HG03103 (cell line): ENCODE data around the gene CIAO3.

Experiments
- ATAC-seq: cut with Tn5 transposase; IDR thresholded peaks from one replicate; pipeline ENCODE4 v1.9.1; 2021; ENCODE audit warnings: low read depth; ENCODE audit not compliant: unreplicated experiment

Gene CIAO3

DNA sequence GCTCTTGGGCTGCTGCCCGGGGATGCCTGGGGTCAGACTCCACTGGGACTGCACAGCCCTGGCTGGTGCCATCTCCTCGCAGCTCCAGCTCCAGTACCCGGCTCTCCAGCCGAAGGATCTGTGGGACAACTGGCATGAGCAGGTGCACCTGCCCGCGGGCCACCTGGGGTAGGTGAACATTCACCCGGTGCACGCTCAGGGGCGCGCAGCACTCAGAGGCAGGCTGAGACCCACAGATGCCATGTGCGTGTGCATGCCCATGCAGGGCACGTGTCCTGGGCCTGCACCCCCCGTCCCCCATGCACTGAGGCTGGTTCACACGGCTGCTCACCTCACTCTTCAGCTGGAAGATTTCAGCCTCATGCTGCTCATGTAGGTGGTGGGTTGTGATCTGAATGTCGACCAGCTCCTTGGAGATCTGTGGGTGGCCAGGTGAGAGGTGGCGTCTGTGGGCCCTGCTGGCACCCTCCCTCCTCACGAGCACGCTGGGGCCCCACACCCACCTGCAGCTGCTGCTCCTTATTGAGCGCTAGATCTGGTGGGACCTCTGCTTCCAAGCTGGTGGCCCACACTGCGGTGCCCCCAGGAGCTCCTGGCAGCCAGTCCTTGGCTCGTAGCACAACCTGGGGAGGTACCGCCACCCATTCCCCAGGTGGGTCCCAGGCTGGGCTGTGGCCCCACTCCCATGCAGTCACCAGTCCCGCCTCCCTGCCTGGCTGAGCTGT, 15.2 kb downstream of the CIAO3 start:
- no peak for ATAC-seq

DNA sequence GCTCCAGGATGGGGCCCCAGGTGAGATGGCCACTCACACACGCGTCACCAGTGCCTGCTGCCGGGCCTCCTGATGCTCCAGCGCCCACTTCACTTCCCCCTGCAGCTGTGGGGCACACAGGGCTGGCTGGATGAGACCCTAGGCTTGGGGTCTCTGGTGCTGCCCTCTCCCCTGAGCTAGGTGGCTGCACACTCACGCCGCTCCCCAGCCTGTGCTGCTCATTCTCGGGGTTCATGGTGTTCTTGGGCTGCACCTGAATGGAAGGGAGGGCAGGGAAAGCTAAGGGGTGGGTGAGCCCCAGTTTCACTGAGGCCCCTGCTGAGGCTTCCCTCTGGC, 15.8 kb downstream of the CIAO3 start:
- no peak for ATAC-seq

DNA sequence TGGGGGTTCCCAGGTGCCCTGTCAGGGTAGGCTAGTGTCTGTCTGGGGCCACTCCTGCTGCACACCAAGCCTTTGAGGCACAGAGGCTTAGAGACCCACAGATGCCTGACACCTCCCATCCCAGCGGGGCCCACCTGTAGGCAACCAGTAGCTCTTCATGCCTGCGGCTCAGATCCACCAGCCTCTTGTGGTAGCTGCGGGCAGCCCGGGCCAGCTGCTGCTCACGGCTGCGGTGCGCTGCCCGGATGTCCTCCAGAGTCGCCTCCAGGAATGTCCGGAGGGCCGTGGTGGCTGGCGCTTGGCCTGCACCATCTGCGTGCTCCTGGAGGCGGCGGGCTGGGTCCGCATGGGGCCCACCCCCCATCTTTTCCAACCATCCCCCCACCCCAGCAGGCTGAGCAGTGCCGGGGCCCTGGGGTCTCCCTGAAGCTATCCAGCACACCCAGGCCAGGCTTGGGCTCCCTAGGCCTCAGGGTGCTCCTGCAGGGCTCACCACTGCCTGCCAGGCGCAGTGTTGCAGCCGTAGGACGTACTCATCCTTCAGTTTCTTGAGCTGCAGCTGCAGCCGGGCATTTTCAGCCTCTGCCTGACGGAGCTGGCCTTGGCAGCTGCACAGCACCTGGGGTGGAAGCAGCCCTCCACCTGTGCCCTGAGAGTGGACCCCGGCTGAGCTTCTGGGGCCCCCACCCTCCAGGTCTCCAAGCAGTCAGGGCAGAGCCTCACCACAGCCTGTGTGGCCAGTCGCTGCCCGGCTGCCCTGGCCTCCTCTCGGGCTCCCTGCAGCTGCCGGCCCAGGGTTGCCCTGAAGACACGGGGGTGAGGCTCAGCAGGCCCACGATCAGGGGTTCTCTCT, 16.4 kb downstream of the CIAO3 start:
- ATAC-seq = no peak

DNA sequence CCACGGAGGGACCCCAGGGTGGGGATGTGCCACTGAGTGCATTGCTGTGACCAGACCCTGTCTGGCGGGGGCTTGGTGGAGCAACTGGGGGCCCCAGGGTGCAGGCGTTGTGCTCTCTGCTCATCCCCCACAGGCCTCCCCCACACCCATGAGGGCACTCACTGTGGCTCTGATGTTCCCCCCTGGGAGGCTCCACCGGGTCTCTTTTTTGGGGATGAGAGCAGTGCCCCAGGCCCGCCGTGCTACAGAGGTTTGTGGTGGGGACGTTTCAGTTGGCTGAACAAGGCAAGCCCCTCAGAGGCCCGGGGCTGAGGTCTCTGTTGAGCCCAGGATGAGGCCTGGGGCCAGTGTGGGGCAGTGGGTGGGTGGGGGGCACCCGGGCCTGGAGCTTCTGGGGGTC, 17.1 kb downstream of the CIAO3 start:
- ATAC-seq = no peak

DNA sequence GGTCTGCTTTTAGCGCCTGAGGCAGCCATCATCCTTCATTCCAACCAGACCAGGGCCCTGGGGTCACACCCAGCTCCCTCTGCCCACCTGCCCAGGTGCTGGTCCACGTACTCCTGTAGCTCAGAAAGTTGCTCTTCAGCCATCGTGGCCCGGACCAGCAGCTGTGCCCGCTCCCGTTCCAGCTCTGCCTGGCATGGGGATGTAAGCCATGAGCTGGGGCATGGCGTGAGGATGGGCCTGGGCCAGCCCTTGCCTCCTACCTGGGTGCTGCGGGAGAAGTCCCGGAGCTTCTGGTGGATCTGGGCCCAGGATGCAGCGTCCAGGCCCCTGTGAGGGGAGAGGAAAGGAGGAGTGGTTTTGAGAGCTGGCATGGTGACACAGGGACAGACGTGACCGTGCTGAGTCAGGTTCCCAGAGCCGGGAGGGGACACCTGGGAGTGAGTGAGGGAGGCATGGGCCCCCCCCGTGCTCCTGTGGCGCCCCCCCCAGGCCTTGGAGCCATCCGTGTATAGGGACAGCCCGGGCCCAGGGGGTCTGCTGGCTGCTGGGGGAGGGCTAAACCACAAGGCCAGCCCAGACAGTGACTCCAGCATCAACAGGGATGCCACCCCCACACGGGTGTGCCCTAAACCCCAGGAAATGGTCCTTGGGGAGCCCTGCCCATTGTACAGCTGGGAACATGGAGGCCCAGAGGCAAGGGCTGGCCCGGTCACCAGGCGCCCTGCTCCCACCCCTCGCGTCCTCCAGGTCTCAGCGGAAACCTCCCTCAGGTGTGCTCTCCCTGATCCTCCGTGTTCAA, 17.8 kb downstream of the CIAO3 start:
- ATAC-seq = no peak

DNA sequence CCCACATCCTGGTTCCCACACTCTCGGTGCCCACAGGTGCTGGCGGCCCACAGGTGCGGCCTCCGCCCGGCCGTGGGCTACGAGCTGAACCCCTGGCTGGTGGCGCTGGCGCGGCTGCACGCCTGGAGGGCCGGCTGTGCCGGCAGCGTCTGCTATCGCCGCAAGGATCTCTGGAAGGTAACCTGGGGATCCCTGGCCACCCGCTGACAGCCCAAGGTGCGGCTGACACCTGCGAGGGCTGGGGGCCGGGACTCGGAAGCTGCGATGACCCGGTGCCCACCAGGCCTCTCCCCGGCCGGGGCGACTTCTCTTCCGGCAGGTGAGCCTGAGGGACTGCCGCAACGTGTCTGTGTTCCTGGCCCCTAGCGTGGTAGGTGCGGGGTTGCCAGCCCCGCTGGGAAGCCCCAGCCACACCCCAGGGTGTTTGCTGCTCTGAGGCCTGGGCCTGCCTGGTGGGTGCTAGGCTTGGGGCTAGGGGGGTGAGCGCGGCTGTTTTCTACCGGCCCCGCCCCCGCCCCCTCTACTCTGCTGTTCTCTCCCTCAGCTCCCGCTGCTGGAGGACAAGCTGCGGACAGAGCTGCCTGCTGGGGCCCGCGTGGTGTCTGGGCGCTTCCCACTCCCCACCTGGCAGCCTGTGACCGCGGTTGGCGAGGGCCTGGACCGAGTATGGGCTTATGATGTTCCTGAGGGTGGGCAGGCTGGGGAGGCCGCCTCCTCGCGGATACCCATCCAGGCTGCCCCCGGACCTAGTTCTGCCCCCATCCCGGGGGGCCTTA, 18.8 kb downstream of the CIAO3 start:
- ATAC-seq = no peak

DNA sequence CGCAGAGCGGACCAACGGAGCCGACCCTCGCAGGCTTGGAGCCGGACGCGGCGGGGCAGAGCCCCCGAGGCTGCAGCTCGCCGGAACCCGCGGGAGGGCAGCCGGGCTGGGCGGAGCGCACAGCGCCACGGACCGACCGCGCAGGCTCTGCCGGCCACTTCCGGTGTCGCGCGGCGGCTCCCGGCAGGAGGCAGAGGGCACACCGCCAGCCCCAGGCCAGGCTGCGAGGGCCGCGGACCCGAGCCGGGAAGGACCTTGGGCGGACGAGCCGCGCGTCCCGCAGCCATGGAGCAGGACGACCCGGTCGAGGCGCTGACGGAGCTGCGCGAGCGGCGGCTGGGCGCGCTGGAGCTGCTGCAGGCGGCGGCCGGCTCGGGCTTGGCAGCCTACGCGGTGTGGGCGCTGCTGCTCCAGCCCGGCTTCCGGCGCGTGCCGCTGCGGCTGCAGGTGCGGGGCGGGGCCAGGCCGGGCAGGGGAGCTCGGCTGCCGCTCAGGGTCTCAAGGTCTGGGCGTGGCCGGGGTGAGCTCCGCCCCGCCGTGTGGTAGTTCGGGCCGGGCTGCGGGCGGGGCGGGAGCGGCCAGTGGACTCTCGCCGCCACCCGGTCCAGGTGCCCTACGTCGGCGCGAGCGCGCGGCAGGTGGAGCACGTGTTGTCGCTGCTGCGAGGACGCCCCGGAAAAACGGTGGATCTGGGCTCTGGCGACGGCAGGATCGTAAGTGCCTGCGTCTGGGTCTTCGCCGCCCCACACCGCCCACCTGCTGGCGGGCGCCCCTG, 19.6 kb downstream of the CIAO3 start, which contains the start of gene ANTKMT:
Gene ANTKMT, plus strand, starts transcription at position 157 of the 775 bp plus-strand sequence. Its CDS starts 129 bp downstream, at position 286.
- peak; percentile 54 for ATAC-seq

DNA sequence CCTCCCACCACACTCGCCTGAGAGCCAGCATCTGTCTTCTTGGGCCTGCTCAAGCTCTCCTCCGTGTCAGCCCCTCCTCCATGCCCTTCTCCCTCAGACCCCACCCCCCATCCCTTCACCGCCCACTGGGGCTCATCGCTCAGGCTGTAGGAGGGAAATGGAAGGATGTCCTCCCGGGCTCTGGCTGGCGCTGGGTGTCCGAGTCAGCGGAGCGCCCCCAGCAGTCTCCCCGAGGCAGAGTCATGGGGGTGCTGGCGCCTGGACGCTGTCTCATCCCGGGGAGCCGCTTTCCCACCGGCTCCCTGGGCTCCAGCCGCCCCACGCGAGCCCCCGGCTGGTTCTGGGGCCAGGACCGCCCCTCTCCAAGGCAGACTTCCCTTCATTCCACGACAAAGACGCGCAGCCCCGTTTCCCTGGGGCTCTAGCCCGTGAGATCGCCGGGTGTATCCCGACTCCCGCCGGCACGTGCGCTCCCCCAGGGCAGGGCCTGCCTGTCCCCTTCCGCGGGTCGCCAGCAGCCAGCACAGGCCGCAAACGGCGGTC, 20.3 kb downstream of the CIAO3 start:
- peak; percentile 18 for ATAC-seq

DNA sequence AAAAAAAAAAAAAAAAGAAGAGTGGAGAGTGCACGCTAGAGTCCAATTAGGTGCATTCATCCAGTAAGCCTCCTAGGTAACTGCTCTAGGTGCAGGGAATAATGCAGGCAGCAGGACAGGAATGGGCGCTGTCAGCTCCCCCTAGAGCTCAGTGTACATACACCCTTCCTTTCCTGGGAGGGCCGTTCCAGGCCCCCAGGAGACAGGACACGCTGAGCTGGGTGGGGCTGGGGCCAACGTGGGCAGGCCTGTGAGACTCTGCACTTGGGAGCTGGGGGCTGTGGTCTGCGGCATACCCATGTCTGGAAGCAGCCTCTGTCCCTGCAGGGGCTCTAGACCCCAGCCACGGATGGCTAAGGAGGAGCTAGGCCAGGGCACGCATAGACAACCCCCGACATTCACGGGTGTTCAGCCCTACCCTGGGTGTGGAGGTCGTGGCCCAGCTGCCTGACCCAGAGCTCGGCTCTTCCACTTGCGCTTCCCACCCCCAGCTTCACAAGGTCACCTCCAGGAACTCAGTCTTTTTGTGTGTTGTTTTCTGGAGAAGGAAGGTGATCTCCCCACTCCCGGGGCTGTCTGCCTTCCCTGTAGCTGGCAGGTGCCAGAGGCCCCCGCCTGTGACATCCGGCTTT, 20.9 kb downstream of the CIAO3 start:
- ATAC-seq = no peak

DNA sequence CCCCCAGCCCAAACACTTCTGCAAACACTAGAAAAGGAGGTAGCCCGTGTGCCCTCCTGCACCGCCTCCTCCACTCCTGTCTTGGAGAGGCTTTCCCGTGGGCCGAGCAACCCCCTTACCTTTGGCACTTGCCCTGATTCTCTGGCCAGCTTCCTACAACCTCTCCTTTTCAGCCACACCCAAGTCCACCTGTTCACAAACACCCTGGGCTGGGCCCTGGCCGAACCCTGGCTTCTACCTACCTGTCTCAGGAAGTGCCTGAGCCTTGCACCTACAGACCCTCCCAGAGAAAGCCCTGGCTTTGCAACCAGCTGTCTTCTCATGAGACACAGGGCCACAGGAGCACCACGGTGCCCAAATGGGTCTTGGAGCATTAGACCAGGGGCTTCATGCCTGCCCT, 21.9 kb downstream of the CIAO3 start:
- ATAC-seq = no peak

DNA sequence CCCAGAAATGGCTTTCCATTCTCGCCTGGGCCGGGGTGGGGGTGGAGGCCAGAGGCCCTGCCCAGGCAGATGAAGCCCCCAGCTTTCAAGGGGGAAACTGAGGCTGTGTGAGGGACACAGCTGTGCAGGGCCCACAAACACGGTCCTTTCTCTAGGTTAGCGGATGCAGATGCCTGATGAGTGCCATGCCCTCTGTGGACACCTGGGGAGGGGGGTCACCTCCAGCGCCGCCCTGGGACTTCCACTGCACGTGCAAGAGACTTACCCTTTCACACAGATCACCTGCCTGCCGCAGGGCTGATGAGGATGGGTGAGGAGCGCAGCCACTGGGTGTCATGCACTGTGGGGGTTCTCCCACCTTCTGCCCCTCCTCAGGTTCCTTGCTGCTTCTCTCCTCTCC, 22.4 kb downstream of the CIAO3 start:
- no peak for ATAC-seq

DNA sequence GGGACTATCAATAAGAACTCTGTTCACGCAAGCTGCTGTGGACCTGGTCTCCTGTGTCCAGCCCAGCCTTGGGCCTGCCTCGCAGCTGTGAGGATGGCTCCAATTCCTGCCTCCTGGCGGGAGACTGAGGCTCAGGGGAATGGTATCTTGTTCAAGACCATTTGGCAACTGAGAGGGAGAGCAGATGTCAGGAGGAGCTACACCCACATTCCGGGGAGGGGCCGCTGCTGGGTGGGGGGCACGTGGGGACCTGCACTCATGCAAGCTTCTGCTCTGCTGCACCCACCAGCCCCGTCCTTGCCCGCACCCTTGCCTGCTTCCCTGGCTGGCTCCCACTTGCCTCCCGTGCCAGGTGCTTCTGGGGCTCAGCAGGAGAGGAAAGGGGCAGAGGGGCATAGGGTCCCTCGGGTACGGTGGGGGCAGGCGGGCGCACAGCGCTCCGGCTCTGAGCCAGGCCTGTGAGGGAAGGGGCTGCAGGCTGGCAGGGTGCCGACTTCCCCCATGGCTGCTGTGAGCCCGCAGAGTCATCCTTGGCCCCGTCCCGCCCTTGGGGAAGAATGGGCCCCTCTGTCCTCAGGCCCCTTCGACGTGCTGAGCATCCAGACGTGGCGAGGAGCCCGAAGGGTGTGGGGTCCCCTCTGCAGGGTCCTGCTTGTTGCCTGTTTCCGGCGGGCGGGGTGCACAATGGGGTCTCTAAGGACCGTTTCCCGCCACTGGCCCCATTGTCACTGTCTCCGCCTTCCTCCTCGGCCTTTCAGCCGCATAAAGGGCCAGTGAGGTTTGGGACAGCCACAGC, 23.1 kb downstream of the CIAO3 start:
- no peak for ATAC-seq

DNA sequence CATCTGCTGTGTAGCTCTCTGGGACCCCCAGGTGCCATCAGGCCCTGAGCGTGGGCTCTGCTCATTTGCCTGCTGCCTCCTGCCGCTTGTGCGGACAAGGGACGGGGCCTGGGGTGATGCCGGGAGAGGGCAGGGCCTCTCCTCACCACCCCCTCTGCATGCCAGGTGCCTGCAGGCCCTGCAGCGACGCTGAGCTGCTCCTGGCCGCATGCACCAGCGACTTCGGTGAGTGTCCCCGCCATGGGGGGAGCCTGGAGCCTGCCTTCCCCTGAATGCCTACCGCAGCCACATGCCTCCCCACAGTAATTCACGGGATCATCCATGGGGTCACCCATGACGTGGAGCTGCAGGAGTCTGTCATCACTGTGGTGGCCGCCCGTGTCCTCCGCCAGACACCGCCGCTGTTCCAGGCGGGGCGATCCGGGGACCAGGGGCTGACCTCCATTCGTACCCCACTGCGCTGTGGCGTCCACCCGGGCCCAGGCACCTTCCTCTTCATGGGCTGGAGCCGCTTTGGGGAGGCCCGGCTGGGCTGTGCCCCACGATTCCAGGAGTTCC, 23.9 kb downstream of the CIAO3 start:
- ATAC-seq = no peak

DNA sequence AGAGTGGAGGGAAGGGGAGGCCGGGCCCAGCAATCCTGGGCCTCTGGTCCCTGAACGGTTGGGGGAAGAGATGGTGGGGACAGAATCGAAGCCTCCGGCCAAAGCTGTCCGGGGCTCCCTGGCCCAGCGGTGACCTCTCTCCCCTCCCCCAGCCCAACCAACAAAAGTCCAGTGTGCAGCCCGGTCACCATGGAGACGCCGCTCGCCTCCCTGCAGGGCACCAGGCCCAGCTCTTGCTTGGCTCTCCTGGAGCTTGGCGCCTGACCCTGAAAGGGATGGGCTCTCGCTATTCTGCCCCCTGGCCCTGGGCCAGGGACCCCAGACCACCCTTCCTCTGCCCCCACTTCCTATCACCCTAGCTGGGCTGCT, 24.6 kb downstream of the CIAO3 start:
- no peak for ATAC-seq

DNA sequence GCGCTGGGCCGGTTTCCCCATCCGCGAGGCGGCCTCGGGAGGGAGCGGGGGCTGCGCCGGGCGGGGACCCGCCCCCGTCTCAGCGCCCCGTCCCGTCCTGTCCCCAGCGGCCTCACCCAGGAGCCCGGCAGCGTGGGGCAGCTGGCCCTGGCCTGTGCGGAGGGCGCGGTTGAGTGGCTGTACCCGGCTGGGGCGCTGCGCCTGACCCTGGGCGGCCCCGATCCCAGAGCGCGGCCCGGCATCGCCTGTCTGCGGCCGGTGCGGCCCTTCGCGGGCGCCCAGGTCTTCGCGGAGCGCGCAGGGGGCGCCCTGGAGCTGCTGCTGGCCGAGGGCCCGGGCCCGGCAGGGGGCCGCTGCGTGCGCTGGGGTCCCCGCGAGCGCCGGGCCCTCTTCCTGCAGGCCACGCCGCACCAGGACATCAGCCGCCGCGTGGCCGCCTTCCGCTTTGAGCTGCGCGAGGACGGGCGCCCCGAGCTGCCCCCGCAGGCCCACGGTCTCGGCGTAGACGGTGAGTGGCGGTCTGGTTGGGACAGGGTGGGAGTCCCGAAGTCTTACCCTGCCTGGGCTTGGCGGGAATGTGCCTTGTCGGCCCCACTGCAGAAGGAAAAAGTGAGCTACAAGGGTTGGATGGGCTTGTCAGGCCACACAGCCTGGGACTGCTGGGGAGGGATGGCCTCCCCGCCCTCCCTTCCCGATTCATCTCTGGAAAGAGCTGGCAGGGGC, 25.2 kb downstream of the CIAO3 start:
- ATAC-seq = no peak

DNA sequence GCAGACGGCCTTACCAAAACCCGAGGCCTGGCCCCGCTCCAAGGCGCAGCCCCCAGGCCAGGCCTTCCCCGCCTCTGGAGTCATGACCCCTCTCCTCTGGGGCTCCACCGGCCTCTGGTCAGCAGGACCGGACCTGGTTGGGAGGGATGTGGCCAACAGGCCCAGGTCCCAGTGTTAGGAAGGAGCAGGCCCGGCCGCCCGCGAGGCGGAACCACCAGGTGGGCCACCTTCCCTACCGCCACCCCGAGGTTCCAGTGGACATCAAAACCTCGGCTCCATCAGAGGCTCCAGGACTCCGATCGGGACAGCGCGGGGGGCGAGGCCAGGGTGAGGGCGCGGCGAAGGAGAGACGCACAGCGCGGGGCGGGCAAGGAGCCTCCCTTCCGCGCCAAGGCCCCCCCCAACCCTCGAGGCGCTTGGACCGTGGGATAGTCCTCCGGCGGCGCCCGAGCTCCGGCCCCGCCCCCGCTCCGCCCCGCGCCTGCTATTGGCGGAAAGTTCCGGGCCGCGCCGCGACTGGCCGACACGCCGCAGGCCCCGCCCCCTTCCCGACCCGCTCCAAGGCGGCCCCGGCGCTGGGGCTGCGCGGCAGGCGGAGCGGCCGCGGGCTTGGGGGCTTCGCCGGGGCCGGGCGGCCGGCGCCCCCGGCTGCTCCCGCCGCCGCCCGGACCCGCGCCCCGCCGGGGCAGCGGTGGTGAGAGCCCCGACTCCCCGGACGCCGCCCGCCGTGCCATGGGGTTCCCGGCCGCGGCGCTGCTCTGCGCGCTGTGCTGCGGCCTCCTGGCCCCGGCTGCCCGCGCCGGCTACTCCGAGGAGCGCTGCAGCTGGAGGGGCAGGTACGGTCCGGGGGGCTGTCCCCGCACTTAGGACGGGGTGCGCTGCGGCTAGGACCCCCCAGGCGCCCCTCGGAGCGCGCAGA, 26.0 kb downstream of the CIAO3 start, which contains the start of gene METRN:
Gene METRN, plus strand, starts transcription at position 561 of the 919 bp plus-strand sequence. Its CDS starts 172 bp downstream, at position 733.
- no peak for ATAC-seq
